Brain microvascular endothelial cell (primary cell): ENCODE results near the gene KCTD3.

Source experiments
- DNase-seq: peaks from one replicate; pipeline ENCODE4 v3.0.0-alpha.2; 2020
- H3K27ac ChIP-seq: fragments of 250-450 bp; sonication (Bioruptor Pico); 2 replicates; pipeline ENCODE4 v1.5.1; 2020; ENCODE audit warnings: mild to moderate bottlenecking, moderate library complexity
- H3K27me3 ChIP-seq: fragments of 250-450 bp; sonication (Bioruptor Pico); replicated peaks from 2 replicates; pipeline ENCODE4 v1.5.1; 2020; ENCODE audit warnings: mild to moderate bottlenecking
- H3K36me3 ChIP-seq: fragments of 250-450 bp; sonication (Bioruptor Pico); replicated peaks from 2 replicates; pipeline ENCODE4 v1.5.1; 2020; ENCODE audit warnings: mild to moderate bottlenecking
- H3K4me3 ChIP-seq: 2 replicates; pipeline ENCODE4 v1.5.1; 2011; ENCODE audit warnings: low read depth, mild to moderate bottlenecking, control low read depth, low read length, moderate library complexity
- in situ Hi-C: cut with HindIII; loops from 2 replicates; pipeline ENCODE4 v1.10.0; 2017; ENCODE audit warnings: low sequenced_read_pairs, low pct_ligation_motif_present
- TF ChIP-seq, protein P1 (sequence below): IDR thresholded peaks from 2 replicates; pipeline ENCODE4 v1.5.1; 2011; ENCODE audit warnings: low read depth, mild to moderate bottlenecking, moderate library complexity, low read length, control low read depth, inconsistent platforms; ENCODE audit errors: missing control alignments

KCTD3 gene

GRCh38 chr1:215640429-215641148 is 73.5 kb downstream of the KCTD3 start:
- Histone ChIP-seq H3K4me3 (no peak overlapping the region), H3K27me3 (no peaks in the 10 kb centered on the region), H3K36me3 (no peaks in the 10 kb centered on the region), H3K27ac (no peak overlapping the region)
- DNase-seq: no peak
- TF ChIP-seq, protein P1, sequence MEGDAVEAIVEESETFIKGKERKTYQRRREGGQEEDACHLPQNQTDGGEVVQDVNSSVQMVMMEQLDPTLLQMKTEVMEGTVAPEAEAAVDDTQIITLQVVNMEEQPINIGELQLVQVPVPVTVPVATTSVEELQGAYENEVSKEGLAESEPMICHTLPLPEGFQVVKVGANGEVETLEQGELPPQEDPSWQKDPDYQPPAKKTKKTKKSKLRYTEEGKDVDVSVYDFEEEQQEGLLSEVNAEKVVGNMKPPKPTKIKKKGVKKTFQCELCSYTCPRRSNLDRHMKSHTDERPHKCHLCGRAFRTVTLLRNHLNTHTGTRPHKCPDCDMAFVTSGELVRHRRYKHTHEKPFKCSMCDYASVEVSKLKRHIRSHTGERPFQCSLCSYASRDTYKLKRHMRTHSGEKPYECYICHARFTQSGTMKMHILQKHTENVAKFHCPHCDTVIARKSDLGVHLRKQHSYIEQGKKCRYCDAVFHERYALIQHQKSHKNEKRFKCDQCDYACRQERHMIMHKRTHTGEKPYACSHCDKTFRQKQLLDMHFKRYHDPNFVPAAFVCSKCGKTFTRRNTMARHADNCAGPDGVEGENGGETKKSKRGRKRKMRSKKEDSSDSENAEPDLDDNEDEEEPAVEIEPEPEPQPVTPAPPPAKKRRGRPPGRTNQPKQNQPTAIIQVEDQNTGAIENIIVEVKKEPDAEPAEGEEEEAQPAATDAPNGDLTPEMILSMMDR: no peak
- in situ Hi-C loops: no loop called here

- no peak overlapping the region for H3K27ac ChIP-seq
- in situ Hi-C loops: no loop called here
- DNase-seq: no peak
Measured at GRCh38 chr1:215643592-215644321, 76.7 kb downstream of the KCTD3 start.

DNA sequence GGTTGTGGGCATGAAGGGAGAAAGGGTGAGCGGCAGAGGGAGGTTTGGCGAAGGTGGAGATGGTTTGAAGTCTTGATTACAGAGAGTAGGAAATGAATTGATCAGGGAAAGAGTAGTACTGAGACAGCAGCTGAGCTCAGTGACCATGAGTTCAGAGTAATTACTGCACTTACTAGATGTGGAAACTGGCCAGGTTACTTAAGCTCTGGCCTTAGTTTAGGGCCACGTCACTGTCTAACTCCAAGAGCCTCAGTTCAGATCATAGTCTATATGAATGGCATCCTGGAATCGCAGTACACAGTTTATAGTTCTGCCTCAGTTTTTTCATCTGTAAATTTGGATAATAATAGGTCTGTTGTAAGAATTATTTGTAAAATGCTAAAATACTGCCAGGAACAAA is 78.1 kb downstream of the KCTD3 start:
- Histone ChIP-seq H3K36me3 (no peaks in the 10 kb centered on the region), H3K4me3 (no peak overlapping the region), H3K27me3 (no peaks in the 10 kb centered on the region), H3K27ac (no peak overlapping the region)
- DNase-seq: no peak
- TF ChIP-seq, protein P1: no peak
- in situ Hi-C loops: no loop called here

More at GRCh38 chr1:215643592-215644321, 76.7 kb downstream of the KCTD3 start:
- TF ChIP-seq, protein P1: no peak
- no peak overlapping the region for H3K4me3 ChIP-seq
- no peaks in the 10 kb centered on the region for H3K27me3 ChIP-seq
- H3K36me3 ChIP-seq: no peaks in the 10 kb centered on the region

- in situ Hi-C loops: no loop called here
- no peak for DNase-seq
- TF ChIP-seq, protein P1: no peak
- H3K27me3 ChIP-seq: no peaks in the 10 kb centered on the region
- no peaks in the 10 kb centered on the region for H3K36me3 ChIP-seq
- no peak overlapping the region for H3K4me3 ChIP-seq
- H3K27ac ChIP-seq: no peak overlapping the region
Measured at GRCh38 chr1:215645861-215646260, 78.8 kb downstream of the KCTD3 start.

DNA sequence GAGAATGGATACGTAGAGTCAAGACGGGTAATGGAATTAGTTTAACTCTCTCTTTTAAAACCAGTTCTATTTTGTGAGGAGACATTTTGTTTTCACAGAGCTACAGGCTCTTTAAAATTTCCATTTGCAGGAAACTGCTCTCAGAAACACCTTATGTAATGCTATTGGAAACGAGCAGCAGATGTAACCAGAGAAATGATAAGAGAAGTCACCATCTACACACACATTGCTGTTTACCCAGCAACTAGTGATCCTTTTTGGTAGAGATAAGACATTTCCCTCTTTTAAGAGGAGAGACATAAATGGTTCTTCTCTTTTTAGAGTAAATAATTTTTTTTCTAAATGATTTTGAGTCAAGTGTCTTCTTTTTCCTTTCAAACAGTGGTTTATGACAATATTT is 80.6 kb downstream of the KCTD3 start:
- TF ChIP-seq, protein P1: no peak
- H3K4me3 ChIP-seq: no peak overlapping the region
- no peaks in the 10 kb centered on the region for H3K36me3 ChIP-seq
- in situ Hi-C loops: no loop called here
- H3K27ac ChIP-seq: no peak overlapping the region
- no peaks in the 10 kb centered on the region for H3K27me3 ChIP-seq
- no peak for DNase-seq
